Subcutaneous adipose tissue (tissue), 4 donors: ENCODE measurements around the gene STIM2. TPM values are rescaled to one million over a fixed set of nuclear protein-coding genes. Genes with fewer than 3 reads are reported as not detected.

Experiments
- total RNA-seq, 4 donors: library from RNA; depleted of rRNA; stranded (reverse); fragments of >200 nt; gene quantifications; one replicate each; pipeline ENCODE4 v1.1.0, GENCODE V29; 2016
- TF ChIP-seq, protein P1 (sequence below): fragments of 450-650 bp; IDR thresholded peaks from one replicate; pipeline ENCODE4 v1.5.1; 2016; ENCODE audit warnings: low read depth, mild to moderate bottlenecking, control low read depth, antibody characterized with exemption, moderate library complexity

The STIM2 gene
- total RNA-seq, 4 donors from 2014 or later, result 9.0 to 19.6 (median 15.3) TPM

DNA sequence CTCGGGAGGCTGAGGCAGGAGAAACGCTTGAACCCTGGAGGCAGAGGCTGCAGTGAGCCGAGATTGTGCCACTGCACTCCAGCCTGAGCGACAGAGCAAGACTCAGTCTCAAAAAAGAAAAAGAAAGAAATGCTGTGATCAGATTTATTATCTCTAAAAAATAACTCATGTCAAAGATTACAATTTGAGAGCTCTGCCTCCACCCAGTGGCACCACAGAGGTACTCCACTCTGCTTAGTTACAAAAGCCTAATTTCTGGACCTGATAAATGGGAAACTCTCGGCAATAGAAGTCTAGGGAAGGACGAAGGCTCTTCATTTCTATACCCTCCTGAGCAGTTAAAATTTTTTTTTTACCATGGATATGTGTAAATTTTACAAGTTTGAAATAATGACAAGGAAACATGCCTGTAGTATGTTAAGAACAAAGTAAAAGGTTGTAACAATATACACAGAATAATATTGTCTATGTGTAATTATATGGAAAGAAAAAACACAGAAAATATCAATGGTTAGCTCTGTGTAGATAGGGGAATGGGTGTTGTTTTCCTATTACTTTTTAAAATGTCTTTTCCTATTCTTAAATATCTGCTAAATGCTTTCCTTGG lies 149.8 kb downstream of the STIM2 start:
- TF ChIP-seq, protein P1, sequence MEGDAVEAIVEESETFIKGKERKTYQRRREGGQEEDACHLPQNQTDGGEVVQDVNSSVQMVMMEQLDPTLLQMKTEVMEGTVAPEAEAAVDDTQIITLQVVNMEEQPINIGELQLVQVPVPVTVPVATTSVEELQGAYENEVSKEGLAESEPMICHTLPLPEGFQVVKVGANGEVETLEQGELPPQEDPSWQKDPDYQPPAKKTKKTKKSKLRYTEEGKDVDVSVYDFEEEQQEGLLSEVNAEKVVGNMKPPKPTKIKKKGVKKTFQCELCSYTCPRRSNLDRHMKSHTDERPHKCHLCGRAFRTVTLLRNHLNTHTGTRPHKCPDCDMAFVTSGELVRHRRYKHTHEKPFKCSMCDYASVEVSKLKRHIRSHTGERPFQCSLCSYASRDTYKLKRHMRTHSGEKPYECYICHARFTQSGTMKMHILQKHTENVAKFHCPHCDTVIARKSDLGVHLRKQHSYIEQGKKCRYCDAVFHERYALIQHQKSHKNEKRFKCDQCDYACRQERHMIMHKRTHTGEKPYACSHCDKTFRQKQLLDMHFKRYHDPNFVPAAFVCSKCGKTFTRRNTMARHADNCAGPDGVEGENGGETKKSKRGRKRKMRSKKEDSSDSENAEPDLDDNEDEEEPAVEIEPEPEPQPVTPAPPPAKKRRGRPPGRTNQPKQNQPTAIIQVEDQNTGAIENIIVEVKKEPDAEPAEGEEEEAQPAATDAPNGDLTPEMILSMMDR, result no peak

DNA sequence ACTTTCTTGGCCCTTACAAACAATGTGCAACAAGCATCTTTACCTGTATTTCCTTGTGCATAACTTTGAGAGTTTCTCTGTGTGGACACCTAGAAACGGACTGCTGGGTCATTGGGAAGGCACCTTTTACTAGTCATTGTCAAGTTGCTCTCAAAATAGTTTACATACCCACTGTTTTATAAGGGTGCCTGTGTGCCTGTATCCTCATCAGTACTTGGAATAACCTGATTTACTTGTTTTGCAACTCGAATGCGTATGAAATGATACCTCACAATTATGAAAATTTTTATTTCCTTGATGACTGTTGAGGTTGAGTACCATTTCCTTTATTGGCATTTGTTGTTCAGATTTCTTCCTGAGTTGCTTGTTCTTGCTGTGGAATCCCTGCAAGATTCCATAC lies 150.8 kb downstream of the STIM2 start:
- TF ChIP-seq, protein P1, result no peak

DNA sequence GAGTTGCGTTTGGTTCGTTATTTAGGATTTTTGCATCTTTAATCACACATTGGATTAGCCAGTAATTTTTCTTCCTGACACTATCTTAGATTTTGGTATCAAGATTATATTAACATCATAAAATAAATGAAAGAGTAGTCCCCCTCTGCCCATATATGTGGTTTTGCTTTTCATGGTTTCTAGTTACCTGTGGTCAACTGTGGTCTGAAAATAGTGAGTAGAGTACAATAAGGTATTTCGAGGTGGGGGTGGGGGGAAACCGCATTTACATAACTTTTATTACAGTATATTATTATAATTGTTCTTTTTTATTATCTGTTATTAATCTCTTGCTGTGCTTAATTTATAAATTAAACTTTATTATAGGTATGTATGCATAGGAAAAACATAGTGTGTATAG lies 152.4 kb downstream of the STIM2 start:
- TF ChIP-seq, protein P1, result no peak

DNA sequence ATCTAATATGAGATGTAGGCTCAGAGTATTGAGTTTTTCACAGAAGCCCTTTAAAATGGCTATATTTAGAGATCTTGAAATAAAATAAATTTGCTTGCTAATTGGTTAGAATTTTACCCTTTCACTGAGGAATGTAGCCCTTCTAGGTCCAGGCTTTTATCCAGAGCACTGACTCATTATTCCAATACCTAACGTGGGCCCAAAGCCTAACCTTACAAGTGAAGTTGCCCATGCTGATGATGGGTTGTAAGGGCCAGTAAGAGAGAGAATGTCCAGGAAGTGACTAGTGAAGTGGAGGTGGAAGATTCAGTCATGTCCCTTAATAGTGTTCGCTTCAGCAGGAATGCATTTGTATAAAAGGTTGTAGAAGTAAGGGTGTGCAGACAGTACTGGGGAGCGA lies 155.9 kb downstream of the STIM2 start:
- TF ChIP-seq, protein P1, result no peak

DNA sequence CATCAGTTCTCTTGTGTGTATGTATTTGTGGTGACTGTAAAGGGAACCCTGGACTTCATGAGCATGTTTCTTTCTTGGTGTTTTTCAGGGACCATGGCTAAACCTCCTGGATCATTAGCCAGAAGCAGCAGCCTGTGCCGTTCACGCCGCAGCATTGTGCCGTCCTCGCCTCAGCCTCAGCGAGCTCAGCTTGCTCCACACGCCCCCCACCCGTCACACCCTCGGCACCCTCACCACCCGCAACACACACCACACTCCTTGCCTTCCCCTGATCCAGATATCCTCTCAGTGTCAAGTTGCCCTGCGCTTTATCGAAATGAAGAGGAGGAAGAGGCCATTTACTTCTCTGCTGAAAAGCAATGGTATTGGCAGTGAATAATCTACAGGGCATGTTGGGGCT lies 157.0 kb downstream of the STIM2 start:
- TF ChIP-seq, protein P1, result no peak

DNA sequence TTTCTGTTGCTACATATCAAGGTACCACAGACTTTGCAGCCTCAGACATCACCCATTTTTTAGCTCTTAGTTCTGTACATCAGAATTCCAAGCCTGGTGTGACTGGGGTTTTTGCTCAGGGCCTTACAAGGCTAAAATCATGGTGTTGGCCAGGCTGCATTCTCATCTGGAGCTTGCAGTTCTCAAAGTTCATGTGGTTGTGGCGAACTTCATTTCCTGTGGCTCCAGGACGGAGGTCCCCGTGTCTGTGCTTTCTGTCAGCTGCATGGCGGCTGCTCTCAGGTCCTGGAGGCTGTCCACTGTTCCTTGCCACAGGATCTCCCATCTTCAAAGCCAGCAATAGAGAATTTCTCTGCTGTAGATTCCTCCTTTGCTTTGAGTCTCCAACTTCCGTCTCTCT lies 157.4 kb downstream of the STIM2 start:
- TF ChIP-seq, protein P1, result no peak

DNA sequence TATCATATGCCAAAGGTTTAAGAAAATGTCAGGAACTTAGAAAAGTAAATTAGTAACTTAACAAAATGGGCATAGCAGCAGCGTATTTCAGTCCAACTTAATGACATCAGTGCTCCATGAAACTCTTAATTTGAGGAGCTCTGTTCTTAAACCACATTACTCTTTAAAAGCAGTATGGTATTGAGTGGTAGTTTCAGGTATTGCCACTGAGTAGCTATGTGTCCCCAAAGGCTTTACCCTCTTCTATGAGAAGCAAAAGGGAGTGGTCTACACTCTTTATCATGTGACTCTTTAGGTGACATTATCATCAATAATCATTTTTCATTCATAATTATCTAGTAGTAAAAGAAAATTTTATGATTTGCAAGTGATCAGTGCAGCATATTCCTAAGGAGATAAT lies 158.3 kb downstream of the STIM2 start:
- TF ChIP-seq, protein P1, result no peak
